SH-SY5Y (cell line): ENCODE measurements around the gene HSPA1B.

ENCODE experiments used
- GATA2 ChIP-seq: IDR thresholded peaks from 2 replicates; pipeline ENCODE4 v1.6.1; 2011; ENCODE audit warnings: mild to moderate bottlenecking, low read depth, low read length
- GATA3 ChIP-seq: IDR thresholded peaks from 2 replicates; pipeline ENCODE4 v1.6.1; 2011; ENCODE audit warnings: low read depth, mild to moderate bottlenecking, low read length, moderate library complexity

GRCh38 chr6:31825553-31825952 lies 2.0 kb upstream of the HSPA1B start:
- TF ChIP-seq GATA2 (no peak), GATA3 (no peak)
